H9 (cell line): Measurements from ENCODE around the gene PRKCZ. TPM values are rescaled to one million over a fixed set of nuclear protein-coding genes. Genes with fewer than 3 reads are reported as not detected.

Experiments
- DNase-seq: peaks from one replicate; pipeline ENCODE4 v3.0.0-alpha.2; 2017
- H2AFZ ChIP-seq: one replicate; pipeline ENCODE4 v1.6.1; 2013; ENCODE audit warnings: mild to moderate bottlenecking, low read length, control low read depth, moderate library complexity
- H2AK5ac ChIP-seq: 2 replicates; pipeline ENCODE4 v1.6.1; 2013; ENCODE audit warnings: low read length, control low read depth, mixed read lengths; ENCODE audit not compliant: insufficient read length
- H2BK120ac ChIP-seq: one replicate; pipeline ENCODE4 v1.6.1; 2013; ENCODE audit warnings: low read depth, mild to moderate bottlenecking, low read length, control low read depth, inconsistent platforms; ENCODE audit not compliant: poor library complexity, severe bottlenecking
- H2BK12ac ChIP-seq: 2 replicates; pipeline ENCODE4 v1.6.1; 2013; ENCODE audit warnings: low read length, control low read depth, mixed read lengths, low read depth; ENCODE audit not compliant: insufficient read length
- H2BK15ac ChIP-seq: 2 replicates; pipeline ENCODE4 v1.6.1; 2013; ENCODE audit warnings: low read depth, low read length, control low read depth
- H2BK20ac ChIP-seq: one replicate; pipeline ENCODE4 v1.6.1; 2013; ENCODE audit warnings: low read depth, mild to moderate bottlenecking, low read length, control low read depth, inconsistent platforms; ENCODE audit not compliant: poor library complexity, severe bottlenecking
- H2BK5ac ChIP-seq: 2 replicates; pipeline ENCODE4 v1.6.1; 2013; ENCODE audit warnings: low read length, control low read depth, mixed read lengths; ENCODE audit not compliant: insufficient read length
- H3K14ac ChIP-seq: 2 replicates; pipeline ENCODE4 v1.6.1; 2013; ENCODE audit warnings: low read length, control low read depth; ENCODE audit not compliant: insufficient read depth
- H3K18ac ChIP-seq: 2 replicates; pipeline ENCODE4 v1.6.1; 2013; ENCODE audit warnings: low read depth, mild to moderate bottlenecking, mixed read lengths, low read length, control low read depth; ENCODE audit not compliant: insufficient read length
- H3K23ac ChIP-seq: 2 replicates; pipeline ENCODE4 v1.6.1; 2013; ENCODE audit warnings: low read length, control low read depth, mixed read lengths, low read depth; ENCODE audit not compliant: insufficient read length
- H3K23me2 ChIP-seq: 2 replicates; pipeline ENCODE4 v1.6.1; 2013; ENCODE audit warnings: low read depth, mild to moderate bottlenecking, mixed read lengths, low read length, control low read depth; ENCODE audit not compliant: insufficient read length, poor library complexity, severe bottlenecking
- H3K27ac ChIP-seq: 2 replicates; pipeline ENCODE4 v1.5.1; 2013; ENCODE audit warnings: low read length, control low read depth, mixed read lengths, low read depth; ENCODE audit not compliant: insufficient read length
- H3K27me3 ChIP-seq: 2 replicates; pipeline ENCODE4 v1.6.1; 2013; ENCODE audit warnings: low read length, control low read depth, inconsistent platforms; ENCODE audit not compliant: insufficient read depth
- H3K4ac ChIP-seq: 2 replicates; pipeline ENCODE4 v1.6.1; 2013; ENCODE audit warnings: low read depth, mild to moderate bottlenecking, control low read depth, inconsistent platforms, low read length, moderate library complexity
- H3K4me1 ChIP-seq: 2 replicates; pipeline ENCODE4 v1.6.1; 2013; ENCODE audit warnings: low read length, control low read depth, inconsistent platforms; ENCODE audit not compliant: insufficient read depth
- H3K4me2 ChIP-seq: 2 replicates; pipeline ENCODE4 v1.6.1; 2013; ENCODE audit warnings: low read length, control low read depth, mixed read lengths; ENCODE audit not compliant: insufficient read length, insufficient read depth
- H3K56ac ChIP-seq: 2 replicates; pipeline ENCODE4 v1.6.1; 2013; ENCODE audit warnings: low read depth, mild to moderate bottlenecking, mixed read lengths, low read length, control low read depth; ENCODE audit not compliant: insufficient read length
- H3K79me1 ChIP-seq: 2 replicates; pipeline ENCODE4 v1.6.1; 2013; ENCODE audit warnings: low read depth, mild to moderate bottlenecking, moderate library complexity, low read length, control low read depth, inconsistent platforms; ENCODE audit not compliant: insufficient read depth, poor library complexity, severe bottlenecking
- H3K79me2 ChIP-seq: 2 replicates; pipeline ENCODE4 v1.6.1; 2013; ENCODE audit warnings: low read length, control low read depth, inconsistent platforms; ENCODE audit not compliant: insufficient read depth
- H3K9ac ChIP-seq: 2 replicates; pipeline ENCODE4 v1.6.1; 2013; ENCODE audit warnings: low read length, control low read depth, mixed read lengths; ENCODE audit not compliant: insufficient read length; ENCODE audit errors: extremely low read depth
- H3K9me3 ChIP-seq: one replicate; pipeline ENCODE4 v1.6.1; 2013; ENCODE audit warnings: low read depth, low read length, inconsistent platforms; ENCODE audit not compliant: control insufficient read depth
- H3T11ph ChIP-seq: one replicate; pipeline ENCODE4 v1.6.1; 2013; ENCODE audit warnings: mild to moderate bottlenecking, low read length, control low read depth, inconsistent platforms
- H4K20me1 ChIP-seq: one replicate; pipeline ENCODE4 v1.6.1; 2013; ENCODE audit not compliant: control insufficient read depth, insufficient read length, insufficient read depth
- H4K5ac ChIP-seq: 2 replicates; pipeline ENCODE4 v1.6.1; 2013; ENCODE audit warnings: low read depth, mild to moderate bottlenecking, mixed read lengths, low read length, control low read depth; ENCODE audit not compliant: insufficient read length
- H4K8ac ChIP-seq: replicated peaks from 2 replicates; pipeline ENCODE4 v1.6.1; 2013; ENCODE audit warnings: low read length, control low read depth, mixed read lengths, low read depth; ENCODE audit not compliant: insufficient read length
- H4K91ac ChIP-seq: 2 replicates; pipeline ENCODE4 v1.6.1; 2013; ENCODE audit warnings: low read depth, mild to moderate bottlenecking, moderate library complexity, mixed read lengths, low read length, control low read depth; ENCODE audit not compliant: insufficient read length
- H3K27ac Mint-ChIP-seq, 3 experiments: 2 replicates in 2 of 3; 3 replicates in 1 of 3; pipeline ENCODE4 v1.8.0; 2020 to 2021; ENCODE audit warnings: mixed read lengths in 3 of 3, mild to moderate bottlenecking in 1 of 3, moderate library complexity in 1 of 3
- H3K27me3 Mint-ChIP-seq: 2 replicates; pipeline ENCODE4 v1.8.0; 2021; ENCODE audit warnings: low read depth, mild to moderate bottlenecking, moderate library complexity, mixed read lengths
- H3K36me3 Mint-ChIP-seq, 3 experiments: 2 replicates in 2 of 3; 3 replicates in 1 of 3; pipeline ENCODE4 v1.8.0; 2020 to 2021; ENCODE audit warnings: low read depth in 3 of 3, mixed read lengths in 3 of 3; ENCODE audit not compliant: insufficient read depth in 1 of 3
- H3K4me1 Mint-ChIP-seq, 2 experiments: 2 replicates each; pipeline ENCODE4 v1.8.0; 2020; ENCODE audit warnings: mixed read lengths in 2 of 2
- H3K4me3 Mint-ChIP-seq, 2 experiments: 2 replicates in 1 of 2; 3 replicates in 1 of 2; pipeline ENCODE4 v1.8.0; 2020 to 2021; ENCODE audit warnings: mild to moderate bottlenecking in 2 of 2, mixed read lengths in 2 of 2, moderate library complexity in 1 of 2
- H3K9me3 Mint-ChIP-seq, 2 experiments: 2 replicates in 1 of 2; 3 replicates in 1 of 2; pipeline ENCODE4 v1.8.0; 2020; ENCODE audit warnings: mild to moderate bottlenecking in 2 of 2, mixed read lengths in 2 of 2, moderate library complexity in 1 of 2
- WGBS: extraction: QIAGEN DNeasy Blood & Tissue Kit; methylation state at CpG from one replicate; pipeline ENCODE4 v1.1.7; 2013; ENCODE audit warnings: missing lambda C conversion rate, low lambda C conversion rate, mixed read lengths; ENCODE audit not compliant: insufficient read length; ENCODE audit errors: extremely low coverage; 5-methylcytosine and 5-hydroxymethylcytosine counted together
- total RNA-seq: library from RNA; stranded (reverse); gene quantifications from 2 replicates; pipeline ENCODE4 v1.2.1, GENCODE V29; 2021
- TF ChIP-seq, protein P1 (sequence below): fragments of 200-600 bp; sonication (generic); conservative IDR thresholded peaks from 3 replicates; pipeline ENCODE4 v1.8.0; 2021; ENCODE audit warnings: antibody characterized with exemption, mild to moderate bottlenecking

PRKCZ gene
- total RNA-seq, 1 experiment from 2014 or later, result 48.4 TPM

DNA sequence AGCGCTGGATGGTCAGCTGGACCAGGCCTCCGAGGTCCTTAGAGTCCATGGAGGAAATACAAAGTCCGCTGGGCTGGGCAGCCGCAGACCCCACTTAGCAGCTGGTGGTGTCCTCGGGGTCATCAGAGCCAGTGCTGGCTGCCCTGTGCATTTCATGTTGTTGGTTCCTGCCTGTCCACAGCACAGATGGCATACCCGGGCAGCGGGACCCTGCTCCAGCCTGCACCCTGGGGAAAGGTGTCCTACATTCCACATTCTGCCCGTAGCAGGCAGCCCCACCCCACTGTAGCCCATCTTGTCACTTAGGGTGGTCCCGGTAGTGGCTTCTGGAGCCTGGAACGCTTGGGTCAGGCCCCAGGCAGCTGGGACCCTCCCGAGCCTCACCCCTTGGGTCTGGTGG, 19.8 kb downstream of the PRKCZ start:
- Histone ChIP-seq H3K14ac (no peak overlapping the region), H2BK15ac (no peak overlapping the region), H2AFZ (no peak overlapping the region), H3T11ph (no peak overlapping the region), H3K4ac (no peak overlapping the region), H3K18ac (no peak overlapping the region), H3K9ac (no peak overlapping the region), H2BK20ac (no peak overlapping the region), H3K56ac (no peak overlapping the region), H2AK5ac (no peak overlapping the region), H4K20me1 (no peaks in the 10 kb centered on the region), H2BK12ac (no peak overlapping the region), H2BK5ac (no peak overlapping the region), H3K9me3 (no peaks in the 10 kb centered on the region), H3K23ac (no peak overlapping the region), H3K27ac (no peak overlapping the region), H3K4me2 (no peak overlapping the region), H3K4me1 (no peaks in the 10 kb centered on the region), H3K79me1 (no peaks in the 10 kb centered on the region), H3K27me3 (no peaks in the 10 kb centered on the region), H4K5ac (no peak overlapping the region), H2BK120ac (no peak overlapping the region), H3K23me2 (no peaks in the 10 kb centered on the region), H4K91ac (no peak overlapping the region), H3K79me2 (no peaks in the 10 kb centered on the region), H4K8ac (no peak overlapping the region)
- Mint-ChIP-seq H3K36me3 (peaks cover 8 to 18% (median 10%) of the 10 kb centered on the region in 3 experiments), H3K27me3 (no peaks in the 10 kb centered on the region), H3K4me3 (no peak overlapping the region), H3K9me3 (peaks cover under 1 to 1% of the 10 kb centered on the region in 2 experiments; a peak in 3 of 5 replicates), H3K27ac (no peak overlapping the region), H3K4me1 (peaks cover 2 to 12% of the 10 kb centered on the region in 2 experiments; a peak in 2 of 4 replicates)
- TF ChIP-seq, protein P1, sequence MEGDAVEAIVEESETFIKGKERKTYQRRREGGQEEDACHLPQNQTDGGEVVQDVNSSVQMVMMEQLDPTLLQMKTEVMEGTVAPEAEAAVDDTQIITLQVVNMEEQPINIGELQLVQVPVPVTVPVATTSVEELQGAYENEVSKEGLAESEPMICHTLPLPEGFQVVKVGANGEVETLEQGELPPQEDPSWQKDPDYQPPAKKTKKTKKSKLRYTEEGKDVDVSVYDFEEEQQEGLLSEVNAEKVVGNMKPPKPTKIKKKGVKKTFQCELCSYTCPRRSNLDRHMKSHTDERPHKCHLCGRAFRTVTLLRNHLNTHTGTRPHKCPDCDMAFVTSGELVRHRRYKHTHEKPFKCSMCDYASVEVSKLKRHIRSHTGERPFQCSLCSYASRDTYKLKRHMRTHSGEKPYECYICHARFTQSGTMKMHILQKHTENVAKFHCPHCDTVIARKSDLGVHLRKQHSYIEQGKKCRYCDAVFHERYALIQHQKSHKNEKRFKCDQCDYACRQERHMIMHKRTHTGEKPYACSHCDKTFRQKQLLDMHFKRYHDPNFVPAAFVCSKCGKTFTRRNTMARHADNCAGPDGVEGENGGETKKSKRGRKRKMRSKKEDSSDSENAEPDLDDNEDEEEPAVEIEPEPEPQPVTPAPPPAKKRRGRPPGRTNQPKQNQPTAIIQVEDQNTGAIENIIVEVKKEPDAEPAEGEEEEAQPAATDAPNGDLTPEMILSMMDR, result no peak
- no peak for DNase-seq
- WGBS, result no CpG with 5 or more reads among the region's 11 CpGs
